HTR-8/SVneo (cell line): ENCODE data around the gene RMND5B.
"Not testable (repeated sequence)": the region's sequence is repeated elsewhere in the genome, so short reads cannot be mapped to it uniquely, and the experiment has no call there.

Experiments used
- DNase-seq: peaks from one replicate; pipeline ENCODE4 v3.0.0; 2011; ENCODE audit warnings: low spot score, mixed read lengths; ENCODE audit not compliant: insufficient read length
- FAIRE-seq: peaks from 2 replicates; lab custom pipeline; 2011; peaks lifted over from hg19 to GRCh38; lab: Jason Lieb, UNC

RMND5B gene

GRCh38 chr5:178130576-178131445 is at the start of gene RMND5B:
Gene RMND5B, plus strand, starts transcription at chr5:178131014. Its CDS starts 7,106 bp downstream, at chr5:178138120.
- FAIRE-seq = peak; percentile 44
- DNase-seq = peak; percentile 82

- DNase-seq (no peak), FAIRE-seq (no peak)
Measured at GRCh38 chr5:178081571-178082243, 49.1 kb upstream of the RMND5B start.

- no peak for DNase-seq
- no peak for FAIRE-seq
Measured at GRCh38 chr5:178083922-178084321, 46.9 kb upstream of the RMND5B start.

GRCh38 chr5:178085316-178085715 is 45.5 kb upstream of the RMND5B start:
- FAIRE-seq = no peak
- DNase-seq = no peak

GRCh38 chr5:178086266-178086665 is 44.5 kb upstream of the RMND5B start:
- no peak for FAIRE-seq
- DNase-seq = no peak

- DNase-seq, FAIRE-seq: not testable (repeated sequence)
Measured at GRCh38 chr5:178087199-178087598, 43.6 kb upstream of the RMND5B start.

GRCh38 chr5:178090856-178091255 is 40.0 kb upstream of the RMND5B start:
- no peak for FAIRE-seq
- no peak for DNase-seq

- no peak for FAIRE-seq
Measured at GRCh38 chr5:178093134-178093533, 37.7 kb upstream of the RMND5B start.

GRCh38 chr5:178094345-178094744 is 36.5 kb upstream of the RMND5B start:
- FAIRE-seq = no peak
- DNase-seq = no peak

More at GRCh38 chr5:178093134-178093533, 37.7 kb upstream of the RMND5B start:
- no peak for DNase-seq

- FAIRE-seq (no peak), DNase-seq (no peak)
Measured at GRCh38 chr5:178098685-178099084, 32.1 kb upstream of the RMND5B start.

GRCh38 chr5:178103612-178104011 is 27.2 kb upstream of the RMND5B start:
- FAIRE-seq (no peak), DNase-seq (no peak)

- FAIRE-seq (no peak), DNase-seq (no peak)
Measured at GRCh38 chr5:178104492-178104891, 26.3 kb upstream of the RMND5B start.

- DNase-seq (no peak), FAIRE-seq (no peak)
Measured at GRCh38 chr5:178106086-178106485, 24.7 kb upstream of the RMND5B start.

- DNase-seq (no peak), FAIRE-seq (no peak)
Measured at GRCh38 chr5:178106556-178107239, 24.1 kb upstream of the RMND5B start.

GRCh38 chr5:178107756-178108310 is 23.0 kb upstream of the RMND5B start:
- FAIRE-seq = no peak
- no peak for DNase-seq

GRCh38 chr5:178108446-178108845 is 22.4 kb upstream of the RMND5B start:
- no peak for FAIRE-seq
- no peak for DNase-seq

- DNase-seq = no peak
- no peak for FAIRE-seq
Measured at GRCh38 chr5:178108966-178109365, 21.8 kb upstream of the RMND5B start.

- no peak for DNase-seq
- no peak for FAIRE-seq
Measured at GRCh38 chr5:178110511-178110910, 20.3 kb upstream of the RMND5B start.

- DNase-seq (no peak), FAIRE-seq (no peak)
Measured at GRCh38 chr5:178111925-178112324, 18.9 kb upstream of the RMND5B start.

GRCh38 chr5:178112545-178112944 is 18.3 kb upstream of the RMND5B start:
- no peak for FAIRE-seq
- DNase-seq = no peak
